Astrocyte (in vitro differentiated cells and primary cell): Measurements from ENCODE around the gene DPP9. TPM values are rescaled to one million over a fixed set of nuclear protein-coding genes. Genes with fewer than 3 reads are reported as not detected.
A peak's percentile ranks its signal among the peaks of the same experiment; 100 is the strongest.

Source experiments
- DNase-seq: peaks from one replicate; pipeline ENCODE4 v3.0.0-alpha.2; 2010; ENCODE audit warnings: low read depth
- FAIRE-seq: peaks from 2 replicates; lab custom pipeline; 2011; peaks lifted over from hg19 to GRCh38; lab: Jason Lieb, UNC
- H2AFZ ChIP-seq: 2 replicates; pipeline ENCODE4 v1.6.0; 2012; ENCODE audit warnings: low read depth, low read length, inconsistent platforms
- H3K27ac ChIP-seq: 2 replicates; pipeline ENCODE4 v1.5.1; 2011; ENCODE audit warnings: low read depth, low read length, inconsistent platforms
- H3K27me3 ChIP-seq: 2 replicates; pipeline ENCODE4 v1.6.0; 2011; ENCODE audit warnings: low read length, inconsistent platforms; ENCODE audit not compliant: insufficient read depth
- H3K36me3 ChIP-seq: 2 replicates; pipeline ENCODE4 v1.5.1; 2011; ENCODE audit warnings: low read length, inconsistent platforms; ENCODE audit not compliant: insufficient read depth
- H3K4me1 ChIP-seq: 2 replicates; pipeline ENCODE4 v1.5.1; 2011; ENCODE audit warnings: low read length, inconsistent platforms; ENCODE audit not compliant: insufficient read depth
- H3K4me2 ChIP-seq: 2 replicates; pipeline ENCODE4 v1.6.0; 2012; ENCODE audit warnings: low read length, inconsistent platforms
- H3K4me3 ChIP-seq: 2 replicates; pipeline ENCODE4 v1.5.1; 2011; ENCODE audit warnings: low read depth, mild to moderate bottlenecking, low read length, inconsistent platforms; ENCODE audit not compliant: insufficient read depth
- H3K79me2 ChIP-seq: 2 replicates; pipeline ENCODE4 v1.6.0; 2012; ENCODE audit warnings: mild to moderate bottlenecking, low read length, inconsistent platforms; ENCODE audit not compliant: insufficient read depth
- H3K9ac ChIP-seq: 2 replicates; pipeline ENCODE4 v1.6.0; 2012; ENCODE audit warnings: mild to moderate bottlenecking, low read length, inconsistent platforms
- H3K9me3 ChIP-seq: 2 replicates; pipeline ENCODE4 v1.5.1; 2012; ENCODE audit warnings: low read depth, mild to moderate bottlenecking, low read length, inconsistent platforms; ENCODE audit not compliant: insufficient read depth
- H4K20me1 ChIP-seq: 2 replicates; pipeline ENCODE4 v1.6.0; 2012; ENCODE audit warnings: low read length, inconsistent platforms; ENCODE audit not compliant: insufficient read depth
- H3K27ac Mint-ChIP-seq: one replicate; pipeline ENCODE4 v1.8.0; 2021; ENCODE audit warnings: mild to moderate bottlenecking, mixed read lengths; ENCODE audit not compliant: unreplicated experiment
- H3K27me3 Mint-ChIP-seq: one replicate; pipeline ENCODE4 v1.8.0; 2021; ENCODE audit warnings: low read depth, mixed read lengths; ENCODE audit not compliant: unreplicated experiment
- H3K36me3 Mint-ChIP-seq: one replicate; pipeline ENCODE4 v1.8.0; 2021; ENCODE audit warnings: low read depth, mixed read lengths; ENCODE audit not compliant: unreplicated experiment
- H3K4me1 Mint-ChIP-seq: one replicate; pipeline ENCODE4 v1.8.0; 2021; ENCODE audit warnings: low read depth, mixed read lengths; ENCODE audit not compliant: unreplicated experiment
- H3K4me3 Mint-ChIP-seq: one replicate; pipeline ENCODE4 v1.8.0; 2021; ENCODE audit warnings: mild to moderate bottlenecking, moderate library complexity, mixed read lengths; ENCODE audit not compliant: unreplicated experiment
- H3K9me3 Mint-ChIP-seq: one replicate; pipeline ENCODE4 v1.8.0; 2021; ENCODE audit warnings: mild to moderate bottlenecking, mixed read lengths; ENCODE audit not compliant: unreplicated experiment
- EZH2 ChIP-seq: IDR thresholded peaks from 2 replicates; pipeline ENCODE4 v1.6.1; 2012; ENCODE audit warnings: mild to moderate bottlenecking, low read length, inconsistent platforms; ENCODE audit not compliant: insufficient read depth
- total RNA-seq: library from RNA; stranded (reverse); gene quantifications from 2 replicates; pipeline ENCODE4 v1.2.1, GENCODE V29; 2021
- TF ChIP-seq, protein P1 (sequence below): IDR thresholded peaks from 2 replicates; pipeline ENCODE4 v1.5.1; 2011; ENCODE audit warnings: low read depth, mild to moderate bottlenecking, inconsistent platforms, low read length, moderate library complexity; ENCODE audit not compliant: insufficient read depth

DPP9 gene
- total RNA-seq, 1 donor from 2014 or later = 50.0 TPM

DNA sequence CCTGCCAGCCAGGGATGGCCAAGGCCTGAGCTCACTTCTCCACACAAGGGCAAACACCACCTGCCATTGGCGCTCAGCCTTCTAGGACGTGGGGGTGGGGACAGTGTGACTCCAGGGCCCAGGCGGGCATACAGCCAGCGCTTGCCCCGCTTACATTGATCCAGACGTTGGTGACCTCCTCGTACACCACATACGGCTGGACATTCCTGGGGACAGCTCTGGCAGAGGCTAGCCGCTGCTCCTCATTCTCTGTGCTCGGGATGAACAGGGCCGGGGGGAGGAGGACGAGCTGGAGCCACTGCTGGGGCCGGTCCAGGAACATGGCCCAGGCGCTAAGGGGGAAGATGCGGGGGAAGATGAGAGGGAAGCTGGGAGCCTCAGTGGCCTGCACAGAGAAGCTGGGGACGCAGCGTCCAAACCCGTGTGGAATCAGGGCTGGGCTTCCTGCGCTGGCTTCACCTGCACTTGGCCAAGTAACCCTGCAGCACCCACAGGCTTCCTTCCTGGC, 28.4 kb downstream of the DPP9 start:
- Histone ChIP-seq H3K27ac (peak overlapping the region; percentile 91), H3K27me3 (no peaks in the 10 kb centered on the region), H2AFZ (no peak overlapping the region), H3K36me3 (peaks cover 35% of the 10 kb centered on the region), H3K9me3 (no peaks in the 10 kb centered on the region), H4K20me1 (no peaks in the 10 kb centered on the region), H3K4me3 (no peak overlapping the region), H3K4me2 (peak overlapping the region; percentile 69), H3K9ac (peak overlapping the region; percentile 70), H3K4me1 (peaks cover 34% of the 10 kb centered on the region), H3K79me2 (peaks cover 15% of the 10 kb centered on the region)
- TF ChIP-seq, protein P1, sequence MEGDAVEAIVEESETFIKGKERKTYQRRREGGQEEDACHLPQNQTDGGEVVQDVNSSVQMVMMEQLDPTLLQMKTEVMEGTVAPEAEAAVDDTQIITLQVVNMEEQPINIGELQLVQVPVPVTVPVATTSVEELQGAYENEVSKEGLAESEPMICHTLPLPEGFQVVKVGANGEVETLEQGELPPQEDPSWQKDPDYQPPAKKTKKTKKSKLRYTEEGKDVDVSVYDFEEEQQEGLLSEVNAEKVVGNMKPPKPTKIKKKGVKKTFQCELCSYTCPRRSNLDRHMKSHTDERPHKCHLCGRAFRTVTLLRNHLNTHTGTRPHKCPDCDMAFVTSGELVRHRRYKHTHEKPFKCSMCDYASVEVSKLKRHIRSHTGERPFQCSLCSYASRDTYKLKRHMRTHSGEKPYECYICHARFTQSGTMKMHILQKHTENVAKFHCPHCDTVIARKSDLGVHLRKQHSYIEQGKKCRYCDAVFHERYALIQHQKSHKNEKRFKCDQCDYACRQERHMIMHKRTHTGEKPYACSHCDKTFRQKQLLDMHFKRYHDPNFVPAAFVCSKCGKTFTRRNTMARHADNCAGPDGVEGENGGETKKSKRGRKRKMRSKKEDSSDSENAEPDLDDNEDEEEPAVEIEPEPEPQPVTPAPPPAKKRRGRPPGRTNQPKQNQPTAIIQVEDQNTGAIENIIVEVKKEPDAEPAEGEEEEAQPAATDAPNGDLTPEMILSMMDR = no peak
- TF ChIP-seq EZH2 = no peak
- peaks cover 22% of the 10 kb centered on the region for H3K36me3 Mint-ChIP-seq
- DNase-seq = no peak
- no peak overlapping the region for H3K4me3 Mint-ChIP-seq
- no peaks in the 10 kb centered on the region for H3K9me3 Mint-ChIP-seq
- peaks cover 13% of the 10 kb centered on the region for H3K4me1 Mint-ChIP-seq
- FAIRE-seq = no peak
- no peaks in the 10 kb centered on the region for H3K27me3 Mint-ChIP-seq
- no peak overlapping the region for H3K27ac Mint-ChIP-seq

DNA sequence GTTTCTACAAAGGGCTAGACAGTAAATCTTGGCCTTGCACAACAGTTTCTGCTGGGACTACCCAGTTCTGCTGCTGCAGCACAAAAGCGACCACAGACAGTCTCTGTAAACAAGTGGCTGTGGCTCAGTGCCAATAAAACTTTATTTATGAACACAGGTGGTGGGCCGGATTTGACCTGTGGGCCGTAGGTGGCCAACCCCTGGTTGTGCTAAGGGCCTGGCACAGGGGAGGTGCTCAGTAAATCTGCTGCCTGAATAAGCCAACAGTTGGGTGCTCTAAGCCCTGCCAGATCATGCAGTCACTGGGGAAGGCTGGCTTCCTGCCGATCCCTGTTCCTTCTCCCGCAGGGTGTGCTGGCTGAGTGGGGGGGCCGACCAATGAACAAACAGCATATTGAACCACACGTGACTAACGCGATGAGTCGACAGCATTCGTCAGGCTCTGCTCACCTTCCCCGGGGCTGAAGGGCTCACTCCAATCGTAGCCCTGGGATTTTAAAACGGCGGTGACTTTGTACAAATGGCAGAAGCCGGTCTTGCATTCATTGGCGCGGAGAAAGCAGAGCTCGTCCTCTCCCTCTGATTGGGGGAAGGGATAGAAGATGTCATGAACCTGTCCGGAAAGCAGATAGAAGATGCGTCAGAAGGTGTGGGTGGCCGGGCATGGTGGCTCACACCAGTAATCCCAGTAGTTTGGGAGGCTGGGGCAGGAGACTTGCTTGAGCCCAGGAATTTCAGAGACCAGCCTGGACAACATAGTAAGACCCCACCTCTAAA, 29.2 kb downstream of the DPP9 start:
- no peaks in the 10 kb centered on the region for H3K9me3 ChIP-seq
- FAIRE-seq (peak; percentile 89), DNase-seq (peak; percentile 97)
- no peaks in the 10 kb centered on the region for H3K27me3 ChIP-seq
- peak overlapping the region; percentile 69 for H3K4me3 Mint-ChIP-seq
- peak overlapping the region; percentile 70 for H3K9ac ChIP-seq
- no peaks in the 10 kb centered on the region for H3K27me3 Mint-ChIP-seq
- no peaks in the 10 kb centered on the region for H4K20me1 ChIP-seq
- H3K9me3 Mint-ChIP-seq = no peaks in the 10 kb centered on the region
- H3K4me2 ChIP-seq = peak overlapping the region; percentile 69
- peak overlapping the region; percentile 91 for H3K27ac ChIP-seq
- H3K4me1 ChIP-seq = peaks cover 34% of the 10 kb centered on the region
- H3K36me3 ChIP-seq = peaks cover 37% of the 10 kb centered on the region
- peak overlapping the region; percentile 8 for H2AFZ ChIP-seq
- H3K27ac Mint-ChIP-seq = peak overlapping the region; percentile 84
- H3K79me2 ChIP-seq = peaks cover 15% of the 10 kb centered on the region
- H3K4me1 Mint-ChIP-seq = peaks cover 13% of the 10 kb centered on the region
- no peak overlapping the region for H3K4me3 ChIP-seq
- H3K36me3 Mint-ChIP-seq = peaks cover 22% of the 10 kb centered on the region
- TF ChIP-seq EZH2 = no peak
- TF ChIP-seq, protein P1 = no peak
